DND-41 (cell line): ENCODE data around the gene GABRP.

Source experiments
- CTCF ChIP-seq: IDR thresholded peaks from 2 replicates; pipeline ENCODE4 v1.5.1; 2012; ENCODE audit warnings: borderline replicate concordance, low read length, moderate library complexity, mild to moderate bottlenecking; ENCODE audit not compliant: poor library complexity, severe bottlenecking; ENCODE audit errors: extremely low read depth
- EZH2 ChIP-seq: IDR thresholded peaks from 3 replicates; pipeline ENCODE4 v1.6.1; 2012; ENCODE audit warnings: borderline replicate concordance, low read depth, mild to moderate bottlenecking, moderate library complexity, low read length, inconsistent platforms; ENCODE audit not compliant: severe bottlenecking

- no peak for TF ChIP-seq CTCF
- no peak for TF ChIP-seq EZH2
Measured at GRCh38 chr5:170813231-170813630, 29.7 kb downstream of the GABRP start.
